GM23248 (cell line): ENCODE data around the gene KRTAP10-8. TPM values are rescaled to one million over a fixed set of nuclear protein-coding genes. Genes with fewer than 3 reads are reported as not detected.
"Not testable (repeated sequence)": the region's sequence is repeated elsewhere in the genome, so short reads cannot be mapped to it uniquely, and the experiment has no call there.

Experiments
- DNase-seq: peaks from one replicate; pipeline ENCODE4 v3.0.0-alpha.2; 2015
- H2AFZ ChIP-seq: fragments of 200-600 bp; sonication (generic); 2 replicates; pipeline ENCODE4 v1.6.1; 2016; ENCODE audit warnings: antibody characterized with exemption
- H3F3A ChIP-seq: fragments of 200-600 bp; sonication (generic); 2 replicates; pipeline ENCODE4 v1.6.1; 2016; ENCODE audit warnings: mild to moderate bottlenecking, antibody characterized with exemption, mixed run types; ENCODE audit not compliant: insufficient read depth
- H3K27ac ChIP-seq: fragments of 200-600 bp; sonication (generic); 2 replicates; pipeline ENCODE4 v1.5.1; 2016; ENCODE audit warnings: mild to moderate bottlenecking
- H3K27me3 ChIP-seq: fragments of 200-600 bp; sonication (generic); replicated peaks from 2 replicates; pipeline ENCODE4 v1.6.1; 2016; ENCODE audit warnings: mild to moderate bottlenecking; ENCODE audit not compliant: insufficient read depth
- H3K36me3 ChIP-seq: fragments of 200-600 bp; sonication (generic); 2 replicates; pipeline ENCODE4 v1.6.1; 2016; ENCODE audit warnings: low read depth, mild to moderate bottlenecking
- H3K4me1 ChIP-seq: fragments of 200-600 bp; sonication (generic); 2 replicates; pipeline ENCODE4 v1.6.1; 2016; ENCODE audit warnings: mild to moderate bottlenecking; ENCODE audit not compliant: insufficient read depth
- H3K4me2 ChIP-seq: fragments of 200-600 bp; sonication (generic); one replicate; pipeline ENCODE4 v1.6.1; 2016; ENCODE audit warnings: mild to moderate bottlenecking; ENCODE audit not compliant: unreplicated experiment
- H3K4me3 ChIP-seq: fragments of 200-600 bp; sonication (generic); 2 replicates; pipeline ENCODE4 v1.5.1; 2016; ENCODE audit warnings: mild to moderate bottlenecking
- H3K79me2 ChIP-seq: fragments of 200-600 bp; sonication (generic); 2 replicates; pipeline ENCODE4 v1.6.1; 2016; ENCODE audit warnings: mild to moderate bottlenecking; ENCODE audit not compliant: insufficient read depth
- H3K9ac ChIP-seq: fragments of 200-600 bp; sonication (generic); 2 replicates; pipeline ENCODE4 v1.6.1; 2016; ENCODE audit warnings: mild to moderate bottlenecking
- H3K9me2 ChIP-seq: fragments of 200-600 bp; sonication (generic); 2 replicates; pipeline ENCODE4 v1.6.1; 2016; ENCODE audit warnings: mixed run types, mild to moderate bottlenecking, moderate library complexity; ENCODE audit not compliant: insufficient read depth
- H3K9me3 ChIP-seq: fragments of 200-600 bp; sonication (generic); one replicate; pipeline ENCODE4 v1.6.1; 2017; ENCODE audit warnings: low read depth
- H4K20me1 ChIP-seq: fragments of 200-600 bp; sonication (generic); 2 replicates; pipeline ENCODE4 v1.6.0; 2016; ENCODE audit not compliant: insufficient read depth
- EZH2 ChIP-seq: fragments of 200-600 bp; sonication (generic); IDR thresholded peaks from 2 replicates; pipeline ENCODE4 v1.6.1; 2018; ENCODE audit warnings: antibody characterized with exemption, mild to moderate bottlenecking; ENCODE audit not compliant: insufficient read depth, poor library complexity, severe bottlenecking
- EZH2phosphoT487 ChIP-seq: fragments of 200-600 bp; sonication (generic); IDR thresholded peaks from 2 replicates; pipeline ENCODE4 v1.6.1; 2018; ENCODE audit warnings: antibody characterized with exemption, moderate library complexity, mild to moderate bottlenecking, low read depth; ENCODE audit not compliant: insufficient read depth
- WGBS, 2 experiments: methylation state at CpG; one replicate each; pipeline ENCODE4 v1.1.6; 2015 to 2017; ENCODE audit warnings: low lambda C conversion rate in 2 of 2, low coverage in 1 of 2; ENCODE audit errors: missing lambda C conversion rate in 2 of 2; 5-methylcytosine and 5-hydroxymethylcytosine counted together
- in situ Hi-C: fragments of 300-500 bp; cut with MboI; formaldehyde crosslinking; loops from 2 replicates; pipeline ENCODE4 v1.15.0; 2020
- polyA plus RNA-seq: library from polyadenylated mRNA; unstranded; fragments of >200 nt; fragmentation: Nextera tagmentation; extraction: Ambion mirVana; gene quantifications from 2 replicates; pipeline ENCODE4 v1.2.1, GENCODE V29; 2016
- total RNA-seq: library from RNA; depleted of rRNA; stranded (reverse); fragments of >200 nt; shearing (Covaris generic); gene quantifications from 2 replicates; pipeline ENCODE4 v1.2.3, GENCODE V29; 2014

KRTAP10-8 gene
- total and polyA plus RNA-seq, 2 experiments from 2014 or later, result not detected

DNA sequence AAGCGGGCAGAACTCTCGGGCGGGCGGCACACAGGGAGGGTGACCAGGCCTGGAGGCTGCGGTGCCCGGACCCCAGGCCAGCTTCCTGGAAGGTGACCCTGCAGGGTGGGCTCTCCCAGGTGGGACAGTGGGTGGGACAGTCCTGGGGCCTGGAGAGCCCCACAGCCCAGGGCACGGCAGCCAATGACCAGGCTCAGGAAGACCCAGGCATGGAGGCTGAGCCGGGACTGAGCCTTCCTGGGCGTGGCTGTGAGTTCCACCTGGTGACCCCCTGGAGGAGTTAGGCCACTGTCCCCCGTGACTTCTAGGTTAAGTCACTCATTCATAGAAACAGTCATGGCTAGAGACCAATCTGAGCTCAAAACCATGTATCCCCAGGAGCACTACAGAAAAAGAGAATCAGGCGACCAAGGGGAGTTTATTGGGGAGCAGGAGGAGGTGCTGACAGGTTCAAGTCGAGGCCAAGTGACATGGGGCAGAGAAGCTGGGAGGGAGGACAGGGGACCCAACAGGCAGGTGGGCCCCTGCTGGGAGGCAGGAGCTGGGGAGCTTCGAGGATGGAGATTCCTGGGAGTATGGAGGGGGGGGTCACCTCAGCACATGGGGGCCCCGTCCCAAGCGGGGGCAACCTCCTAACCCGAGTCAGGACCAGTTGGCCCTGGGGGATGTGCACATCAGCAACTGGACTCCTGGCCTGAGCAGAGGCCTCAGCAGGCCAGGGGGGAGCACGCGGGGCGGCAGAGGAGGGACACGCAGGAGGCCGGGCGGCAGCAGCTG, 32.6 kb upstream of the KRTAP10-8 start:
- Histone ChIP-seq H3K4me3 (no peak overlapping the region), H3K9ac (no peak overlapping the region), H3K79me2 (no peaks in the 10 kb centered on the region), H3F3A (no peaks in the 10 kb centered on the region), H3K4me2 (no peak overlapping the region), H3K27me3 (no peaks in the 10 kb centered on the region; the same call in 1 of the 2 replicates), H4K20me1 (no peaks in the 10 kb centered on the region), H3K9me3 (no peaks in the 10 kb centered on the region), H3K9me2 (no peaks in the 10 kb centered on the region), H3K36me3 (no peaks in the 10 kb centered on the region), H3K4me1 (no peaks in the 10 kb centered on the region), H3K27ac (no peak overlapping the region), H2AFZ (no peak overlapping the region)
- in situ Hi-C loops, result loop anchor here (25.0 kb wide), 1 partner anchor 517 kb away; no protein-coding TSS in a partner anchor
- TF ChIP-seq EZH2 (no peak), EZH2phosphoT487 (no peak)
- WGBS, 2 experiments, result 45 to 46% methylated on average over 17 to 22 of the region's 22 CpGs
- DNase-seq, result no peak

DNA sequence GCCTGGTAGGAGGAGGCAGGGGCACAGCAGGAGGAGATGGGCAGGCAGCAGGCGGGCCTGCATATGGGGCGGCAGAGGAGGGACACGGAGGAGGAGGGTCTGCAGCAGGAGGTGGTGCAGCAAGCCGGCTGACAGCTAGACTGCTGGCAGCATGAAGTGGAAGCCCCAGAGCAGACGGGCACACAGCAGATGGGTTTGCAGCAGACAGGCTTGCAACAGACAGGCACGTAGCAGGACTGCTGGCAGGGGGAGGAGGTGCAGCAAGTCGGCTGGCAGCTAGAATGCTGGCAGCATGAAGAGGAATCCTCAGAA, 32.1 kb upstream of the KRTAP10-8 start:
- no peaks in the 10 kb centered on the region for H3K4me1 ChIP-seq
- no peak overlapping the region for H3K4me2 ChIP-seq
- H3K27ac ChIP-seq, result no peak overlapping the region
- H3K79me2 ChIP-seq, result no peaks in the 10 kb centered on the region
- in situ Hi-C loops, result loop anchor here (25.0 kb wide), 1 partner anchor 517 kb away; no protein-coding TSS in a partner anchor
- H3K27me3 ChIP-seq, result no peaks in the 10 kb centered on the region; the same call in 1 of the 2 replicates
- no peak overlapping the region for H3K9ac ChIP-seq
- WGBS, 2 experiments, result 46 to 48% methylated on average over 7 of the region's 7 CpGs
- no peaks in the 10 kb centered on the region for H3K9me2 ChIP-seq
- no peaks in the 10 kb centered on the region for H4K20me1 ChIP-seq
- H3K36me3 ChIP-seq, result no peaks in the 10 kb centered on the region
- H3K4me3 ChIP-seq, result no peak overlapping the region
- no peaks in the 10 kb centered on the region for H3K9me3 ChIP-seq
- no peak overlapping the region for H2AFZ ChIP-seq
- no peaks in the 10 kb centered on the region for H3F3A ChIP-seq
- TF ChIP-seq EZH2phosphoT487, result no peak
- no peak for TF ChIP-seq EZH2
- no peak for DNase-seq

DNA sequence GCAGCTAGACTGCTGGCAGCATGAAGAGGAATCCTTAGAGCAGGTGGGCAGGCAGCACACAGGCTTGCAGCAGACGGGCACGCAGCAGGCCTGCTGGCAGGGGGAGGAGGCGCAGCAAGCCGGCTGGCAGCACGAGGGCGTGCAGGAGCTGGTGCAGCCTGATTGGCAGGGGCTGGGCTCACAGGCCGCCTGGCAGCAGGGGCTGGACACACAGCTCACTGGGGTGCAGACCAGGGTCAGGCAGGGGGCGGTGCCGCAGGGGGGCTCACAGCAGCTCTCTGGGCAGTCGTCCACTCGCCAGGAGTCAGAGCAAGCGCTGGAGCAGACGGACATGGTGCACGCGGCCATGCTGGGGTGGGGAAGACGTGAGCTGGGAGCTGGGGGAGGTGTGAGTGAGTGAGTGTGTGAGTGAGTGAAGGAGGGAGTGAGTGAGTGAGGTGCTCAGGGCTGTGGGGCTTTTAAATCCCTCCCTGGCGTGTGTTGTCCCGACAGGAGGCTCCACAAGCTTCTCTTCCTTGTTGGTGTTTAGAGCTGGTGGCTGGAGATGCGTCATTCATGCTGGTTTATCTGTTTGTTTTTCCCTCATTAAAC, 31.6 kb upstream of the KRTAP10-8 start, which contains the start of gene KRTAP10-5:
Gene KRTAP10-5 (minus strand): TSS at position 374 of the 591 bp plus-strand sequence. CDS start 26 bp downstream, at position 348.
- not testable (repeated sequence) for H3K9me3 ChIP-seq, H3K9me2 ChIP-seq, H3K27me3 ChIP-seq, H3K27ac ChIP-seq, H4K20me1 ChIP-seq, DNase-seq, H3K4me3 ChIP-seq, H2AFZ ChIP-seq, H3K79me2 ChIP-seq, H3F3A ChIP-seq, H3K4me2 ChIP-seq, H3K36me3 ChIP-seq, H3K4me1 ChIP-seq, H3K9ac ChIP-seq
- in situ Hi-C loops, result loop anchor here (25.0 kb wide), 1 partner anchor 518 kb away; no protein-coding TSS in a partner anchor
- WGBS, 2 experiments, result 13 to 18% methylated on average over 19 of the region's 19 CpGs

DNA sequence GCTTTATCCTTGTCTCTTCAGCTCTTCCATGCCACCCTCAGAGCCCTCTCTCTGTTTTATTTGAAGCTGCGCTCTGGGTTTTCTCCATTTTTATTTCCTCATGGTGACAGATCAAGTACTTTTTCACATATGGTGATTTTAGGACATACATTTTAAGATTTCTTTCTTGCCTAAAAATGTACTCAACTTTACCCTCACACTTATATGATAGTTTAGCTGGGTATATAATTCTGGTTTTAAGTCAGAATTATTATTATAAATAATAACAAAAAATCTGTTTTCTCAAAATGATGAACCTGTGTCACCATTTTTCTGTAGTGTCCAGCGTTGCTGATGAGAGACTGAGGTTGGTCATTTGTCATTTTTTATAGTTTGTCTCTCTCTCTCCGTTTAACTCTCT, 30.7 kb upstream of the KRTAP10-8 start:
- H3K9ac ChIP-seq, result no peak overlapping the region
- no peaks in the 10 kb centered on the region for H3K9me2 ChIP-seq
- 31 to 35% methylated on average over 3 of the region's 3 CpGs for WGBS, 2 experiments
- H3K27ac ChIP-seq, result no peak overlapping the region
- no peaks in the 10 kb centered on the region for H3F3A ChIP-seq
- no peaks in the 10 kb centered on the region for H3K9me3 ChIP-seq
- no peaks in the 10 kb centered on the region for H3K36me3 ChIP-seq
- no peaks in the 10 kb centered on the region; the same call in 1 of the 2 replicates for H3K27me3 ChIP-seq
- no peak overlapping the region for H3K4me2 ChIP-seq
- H4K20me1 ChIP-seq, result no peaks in the 10 kb centered on the region
- no peak for DNase-seq
- TF ChIP-seq EZH2phosphoT487 (no peak), EZH2 (no peak)
- in situ Hi-C loops, result loop anchor here (25.0 kb wide), 1 partner anchor 519 kb away; no protein-coding TSS in a partner anchor
- no peak overlapping the region for H3K4me3 ChIP-seq
- H3K79me2 ChIP-seq, result no peaks in the 10 kb centered on the region
- no peaks in the 10 kb centered on the region for H3K4me1 ChIP-seq
- no peak overlapping the region for H2AFZ ChIP-seq
